AG10803 (cell line): ENCODE data around the gene RUSF1.
"Not testable (repeated sequence)": the region's sequence is repeated elsewhere in the genome, so short reads cannot be mapped to it uniquely, and the experiment has no call there.

ENCODE experiments used
- DNase-seq: peaks from one replicate; pipeline ENCODE4 v3.0.0; 2010; ENCODE audit warnings: low read depth
- H3K4me3 ChIP-seq: 2 replicates; pipeline ENCODE4 v1.5.1; 2011; ENCODE audit warnings: mild to moderate bottlenecking, low read length, control low read depth
- CTCF ChIP-seq: conservative IDR thresholded peaks from 2 replicates; pipeline ENCODE4 v1.5.1; 2011; ENCODE audit warnings: mild to moderate bottlenecking, low read length, control low read depth, inconsistent platforms

Gene RUSF1

DNA sequence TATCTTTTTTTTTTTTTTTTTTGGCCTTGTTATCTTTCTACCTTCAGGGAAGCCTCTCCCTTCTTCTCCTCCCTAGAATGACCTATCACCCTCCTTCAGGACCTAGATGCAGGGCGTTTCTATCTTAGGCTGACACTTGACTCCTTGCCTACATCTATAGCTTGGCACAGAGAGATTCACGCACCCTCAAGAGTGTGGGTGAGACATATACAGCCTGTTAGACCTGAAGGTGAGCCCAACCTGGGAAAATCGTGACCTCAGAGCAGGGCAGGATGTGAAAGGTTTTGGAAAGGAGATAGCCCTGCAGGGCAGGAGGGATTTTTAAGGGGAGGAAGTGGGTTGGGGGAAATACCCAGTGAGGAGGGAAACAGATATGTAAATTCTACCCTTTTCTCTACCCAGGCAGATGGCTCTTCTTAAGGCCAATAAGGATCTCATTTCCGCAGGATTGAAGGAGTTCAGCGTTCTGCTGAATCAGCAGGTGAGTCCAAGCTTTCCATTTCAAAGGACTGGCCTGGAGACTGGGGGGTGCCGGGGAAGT, 19.6 kb upstream of the RUSF1 start, which contains the start of gene AHSP:
Gene AHSP, plus strand, starts transcription at position 167 of the 541 bp plus-strand sequence. Its CDS starts 240 bp downstream, at position 407.
- no peak for DNase-seq
- peak within 1 kb of the TSS; percentile 53 for H3K4me3 ChIP-seq
- TF ChIP-seq CTCF = no peak

DNA sequence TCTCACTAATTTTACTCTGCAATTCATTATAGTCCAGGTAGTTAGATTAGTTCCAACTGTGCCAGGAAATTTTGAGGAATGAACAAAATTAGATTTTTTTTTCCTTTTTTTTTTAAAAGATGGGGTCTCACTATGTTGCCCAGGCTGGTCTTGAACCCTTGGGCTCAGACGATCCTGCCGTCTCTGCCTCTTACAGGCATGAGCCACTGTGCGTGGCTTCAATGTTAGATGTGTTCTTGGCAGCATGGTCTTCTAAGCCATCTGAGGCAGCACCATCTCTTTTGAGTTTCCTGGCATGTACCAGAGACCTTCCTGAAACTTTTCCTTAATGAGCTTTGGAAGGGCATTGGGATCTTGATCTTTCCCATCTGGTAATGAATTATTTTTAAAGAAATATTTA, 16.9 kb upstream of the RUSF1 start:
- TF ChIP-seq CTCF = no peak
- H3K4me3 ChIP-seq = no peak overlapping the region
- DNase-seq = no peak

DNA sequence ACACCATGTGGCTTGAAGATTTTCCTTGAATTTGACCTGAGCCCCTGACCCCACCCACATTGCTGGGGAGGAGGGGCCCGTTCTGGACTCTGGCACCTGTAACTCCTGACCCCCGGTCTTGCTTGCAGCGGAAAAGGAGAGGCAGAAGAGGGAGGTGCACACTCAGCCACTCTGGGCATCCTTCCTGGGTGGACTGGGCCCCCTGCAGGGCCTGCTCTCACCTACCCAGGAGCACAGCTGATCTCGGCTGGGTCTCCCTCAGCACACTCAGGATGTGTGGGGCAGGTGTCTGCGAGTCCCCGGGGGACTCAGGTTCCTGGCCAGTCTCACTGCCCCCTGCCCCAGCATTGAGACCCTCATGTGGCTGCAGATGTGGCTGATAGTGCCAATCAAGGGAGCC, 15.6 kb upstream of the RUSF1 start:
- not testable (repeated sequence) for H3K4me3 ChIP-seq, DNase-seq

- no peak for TF ChIP-seq CTCF
- no peak overlapping the region for H3K4me3 ChIP-seq
- DNase-seq = no peak
Measured at GRCh38 chr16:31522071-31522470, 13.9 kb upstream of the RUSF1 start.

- no peak for TF ChIP-seq CTCF
- H3K4me3 ChIP-seq = no peak overlapping the region
- no peak for DNase-seq
Measured at GRCh38 chr16:31521368-31521767, 13.2 kb upstream of the RUSF1 start.

GRCh38 chr16:31519759-31520431, 11.7 kb upstream of the RUSF1 start:
- H3K4me3 ChIP-seq = no peak overlapping the region
- TF ChIP-seq CTCF = no peak
- DNase-seq = no peak

DNA sequence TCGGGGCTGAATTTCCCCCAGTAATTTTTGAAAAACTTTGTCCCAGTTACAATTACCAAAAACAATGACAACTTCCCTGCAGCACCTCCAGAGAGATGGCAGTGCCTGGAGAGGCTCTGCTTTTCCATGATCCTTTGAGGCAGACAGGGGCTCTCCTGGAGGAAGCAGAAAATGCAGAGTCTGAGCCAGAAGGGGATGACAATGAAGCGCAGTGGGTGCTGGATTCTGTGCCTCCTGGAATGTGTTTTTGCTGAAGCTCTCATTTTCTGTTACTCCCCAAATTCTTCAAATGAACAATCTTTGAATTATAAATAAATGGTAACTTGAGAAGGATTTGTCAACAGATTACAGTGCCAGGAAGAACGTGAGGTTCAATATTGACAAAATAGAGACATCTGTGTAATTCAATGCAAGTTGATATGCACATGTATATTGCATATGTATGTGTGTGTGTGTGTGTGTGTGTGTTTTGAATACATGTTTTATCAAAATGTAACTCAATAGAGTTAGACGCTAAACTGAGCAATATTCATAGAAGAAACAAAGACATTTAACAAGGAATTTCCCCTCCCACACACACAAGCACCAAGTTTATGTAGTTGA, 9.7 kb upstream of the RUSF1 start:
- no peak for TF ChIP-seq CTCF
- H3K4me3 ChIP-seq = no peak overlapping the region
- no peak for DNase-seq
